Skeletal muscle tissue (tissue), 4 donors: ENCODE data around the gene RNF31. TPM values are rescaled to one million over a fixed set of nuclear protein-coding genes. Genes with fewer than 3 reads are reported as not detected.
"Not testable (repeated sequence)": the region's sequence is repeated elsewhere in the genome, so short reads cannot be mapped to it uniquely, and the experiment has no call there.

Experiments used
- H3K27ac ChIP-seq: one replicate; pipeline ENCODE4 v1.7.0; 2013; ENCODE audit warnings: mild to moderate bottlenecking, low read depth, low read length, inconsistent platforms
- H3K27me3 ChIP-seq, 3 donors: one replicate each; pipeline ENCODE4 v1.7.0; 2013; ENCODE audit warnings: low read length in 3 of 3; ENCODE audit not compliant: control insufficient read depth in 3 of 3, insufficient read depth in 3 of 3
- H3K36me3 ChIP-seq, 3 donors: one replicate each; pipeline ENCODE4 v1.7.0; 2013; ENCODE audit warnings: low read length in 3 of 3; ENCODE audit not compliant: control insufficient read depth in 3 of 3, insufficient read depth in 3 of 3
- H3K4me1 ChIP-seq, 3 donors: one replicate each; pipeline ENCODE4 v1.7.0; 2013; ENCODE audit warnings: low read length in 3 of 3, mild to moderate bottlenecking in 3 of 3; ENCODE audit not compliant: control insufficient read depth in 3 of 3, insufficient read depth in 3 of 3
- H3K4me3 ChIP-seq, 3 donors: one replicate each; pipeline ENCODE4 v1.7.0; 2013; ENCODE audit warnings: low read length in 3 of 3
- H3K9ac ChIP-seq, 3 donors: one replicate each; pipeline ENCODE4 v1.7.0; 2013; ENCODE audit warnings: low read length in 3 of 3, mild to moderate bottlenecking in 3 of 3, moderate library complexity in 2 of 3, low read depth in 1 of 3
- H3K9me3 ChIP-seq, 3 donors: one replicate each; pipeline ENCODE4 v1.7.0; 2013; ENCODE audit warnings: low read length in 3 of 3; ENCODE audit not compliant: control insufficient read depth in 3 of 3
- total RNA-seq: library from RNA; depleted of rRNA; stranded (reverse); fragments of >200 nt; gene quantifications from one replicate; pipeline ENCODE4 v1.2.3, GENCODE V29; 2014
- donor health status: Osteomylitis.

Gene RNF31
- total RNA-seq, result 33.4 TPM

DNA sequence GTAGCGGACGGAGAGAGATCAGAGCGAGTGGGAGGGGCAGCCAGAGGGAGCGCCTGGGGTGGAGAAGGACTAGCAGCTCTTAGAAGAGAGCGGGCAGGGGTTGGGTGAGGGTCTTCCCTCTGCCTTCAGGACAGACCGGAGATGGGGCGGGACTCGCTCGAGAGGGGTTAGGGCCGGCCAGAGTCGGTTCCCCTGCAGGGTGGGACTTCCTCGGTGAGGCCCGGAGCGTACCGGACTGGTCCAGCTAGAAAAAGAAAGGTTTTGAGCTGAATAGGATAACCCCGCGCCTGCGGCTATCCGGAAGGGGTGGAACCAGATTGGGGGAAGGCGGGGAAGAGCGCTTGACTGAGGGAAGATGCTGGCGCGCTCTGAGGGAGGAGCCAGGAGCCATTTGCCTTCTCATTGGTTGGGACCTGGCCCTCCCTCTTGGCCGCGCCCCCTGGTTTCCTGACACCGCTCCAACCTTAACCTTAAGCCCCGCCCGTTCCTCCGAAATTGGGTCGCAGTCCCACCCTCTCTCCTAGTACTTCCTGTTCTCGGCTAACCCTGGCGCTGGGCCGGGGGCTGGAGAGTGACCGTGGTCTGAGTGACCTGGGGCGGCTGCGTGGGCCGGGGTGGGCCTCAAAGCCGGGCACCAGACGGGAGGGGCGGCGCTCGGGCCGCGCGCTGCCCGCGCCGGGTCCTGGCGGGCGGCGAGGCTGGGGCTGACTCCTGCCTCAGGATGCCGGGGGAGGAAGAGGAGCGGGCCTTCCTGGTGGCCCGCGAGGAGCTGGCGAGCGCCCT, at the start of gene RNF31:
TSS of gene RNF31 (plus strand) at position 521 of the 783 bp plus-strand sequence. CDS start at position 722, 201 bp downstream.
- peaks cover 33 to 48% (median 36%) of the 10 kb centered on the region in 3 donors for H3K36me3 ChIP-seq
- peaks cover 31 to 52% (median 31%) of the 10 kb centered on the region in 3 donors for H3K4me1 ChIP-seq
- peak within 1 kb of the TSS; percentile 90 to 96 (median 91) for H3K9ac ChIP-seq
- peak within 1 kb of the TSS; percentile 90 to 97 (median 94) for H3K4me3 ChIP-seq
- H3K9me3 ChIP-seq, result no peaks in the 10 kb centered on the region
- H3K27ac ChIP-seq, result peak within 1 kb of the TSS; percentile 90
- H3K27me3 ChIP-seq, result no peaks in the 10 kb centered on the region

- no peaks in the 10 kb centered on the region for H3K27me3 ChIP-seq
- H3K9ac ChIP-seq, result no peak overlapping the region
- no peak overlapping the region for H3K27ac ChIP-seq
- H3K4me1 ChIP-seq, result peaks cover 13 to 28% (median 20%) of the 10 kb centered on the region in 3 donors
- no peaks in the 10 kb centered on the region for H3K9me3 ChIP-seq
- peaks cover 0 to 3% (median 0%) of the 10 kb centered on the region in 3 donors for H3K36me3 ChIP-seq
- no peak overlapping the region for H3K4me3 ChIP-seq
Observed at GRCh38 chr14:24098229-24098926, 48.9 kb upstream of the RNF31 start.

- Histone ChIP-seq H3K36me3 (peaks cover 0 to 3% (median 3%) of the 10 kb centered on the region in 3 donors), H3K4me1 (peaks cover 9 to 21% (median 16%) of the 10 kb centered on the region in 3 donors), H3K27ac (no peak overlapping the region), H3K27me3 (no peaks in the 10 kb centered on the region), H3K4me3 (no peak overlapping the region), H3K9ac (no peak overlapping the region), H3K9me3 (no peaks in the 10 kb centered on the region)
Observed at GRCh38 chr14:24098927-24099813, 48.1 kb upstream of the RNF31 start.

GRCh38 chr14:24100197-24100981, 46.9 kb upstream of the RNF31 start:
- Histone ChIP-seq H3K27ac (no peak overlapping the region), H3K27me3 (no peaks in the 10 kb centered on the region), H3K9ac (no peak overlapping the region), H3K36me3 (peaks cover 0 to 3% (median 3%) of the 10 kb centered on the region in 3 donors), H3K9me3 (no peaks in the 10 kb centered on the region), H3K4me3 (no peak overlapping the region), H3K4me1 (peaks cover 0 to 9% (median 6%) of the 10 kb centered on the region in 3 donors)

DNA sequence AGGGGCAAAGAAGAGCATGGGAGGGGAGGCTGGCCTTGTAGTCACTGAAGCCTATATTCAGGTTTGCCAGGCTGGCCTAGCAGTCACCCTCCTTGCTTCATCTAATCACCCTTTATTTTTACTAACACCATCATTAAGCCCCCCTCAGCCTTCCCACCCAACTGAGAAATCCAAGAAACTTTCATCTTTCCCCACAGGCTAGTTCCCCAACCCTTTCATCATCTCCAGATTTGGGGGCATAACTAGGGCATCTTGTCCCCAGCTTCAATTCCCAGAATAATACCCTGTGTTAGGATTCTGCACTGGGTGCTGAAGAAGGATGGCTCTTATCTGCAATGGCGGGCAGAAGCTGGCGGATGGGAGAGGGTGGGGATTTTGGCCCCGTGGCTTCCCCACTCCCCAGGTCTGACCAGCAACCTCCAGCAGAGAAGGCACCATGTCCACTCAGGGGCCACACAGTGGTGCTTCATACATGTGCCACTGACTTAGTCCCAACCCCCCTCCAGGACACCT, 46.3 kb upstream of the RNF31 start:
- Histone ChIP-seq H3K36me3 (peaks cover 0 to 3% (median 3%) of the 10 kb centered on the region in 3 donors), H3K27me3 (no peaks in the 10 kb centered on the region)

GRCh38 chr14:24102357-24103048, 44.8 kb upstream of the RNF31 start:
- H3K27ac ChIP-seq, result no peak overlapping the region
- no peaks in the 10 kb centered on the region for H3K9me3 ChIP-seq
- H3K9ac ChIP-seq, result no peak overlapping the region
- no peak overlapping the region for H3K4me3 ChIP-seq
- peaks cover 0 to 3% (median 3%) of the 10 kb centered on the region in 3 donors for H3K36me3 ChIP-seq
- no peaks in the 10 kb centered on the region for H3K27me3 ChIP-seq
- H3K4me1 ChIP-seq, result peaks cover 0 to 5% (median 2%) of the 10 kb centered on the region in 3 donors

More for the DNA sequence above, 46.3 kb upstream of the RNF31 start:
- no peak overlapping the region for H3K9ac ChIP-seq
- no peak overlapping the region for H3K27ac ChIP-seq
- H3K4me3 ChIP-seq, result no peak overlapping the region
- peaks cover 0 to 5% (median 2%) of the 10 kb centered on the region in 3 donors for H3K4me1 ChIP-seq
- H3K9me3 ChIP-seq, result no peaks in the 10 kb centered on the region

DNA sequence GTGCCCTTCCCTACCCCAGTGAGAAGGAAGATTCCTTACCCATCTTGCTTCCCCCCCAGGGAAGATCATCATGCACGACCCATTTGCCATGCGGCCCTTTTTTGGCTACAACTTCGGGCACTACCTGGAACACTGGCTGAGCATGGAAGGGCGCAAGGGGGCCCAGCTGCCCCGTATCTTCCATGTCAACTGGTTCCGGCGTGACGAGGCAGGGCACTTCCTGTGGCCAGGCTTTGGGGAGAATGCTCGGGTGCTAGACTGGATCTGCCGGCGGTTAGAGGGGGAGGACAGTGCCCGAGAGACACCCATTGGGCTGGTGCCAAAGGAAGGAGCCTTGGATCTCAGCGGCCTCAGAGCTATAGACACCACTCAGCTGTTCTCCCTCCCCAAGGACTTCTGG, 43.8 kb upstream of the RNF31 start:
- Histone ChIP-seq H3K36me3 (peaks cover 0 to 3% (median 3%) of the 10 kb centered on the region in 3 donors), H3K4me3 (no peak overlapping the region), H3K4me1 (peaks cover 0 to 5% (median 2%) of the 10 kb centered on the region in 3 donors), H3K9me3 (no peaks in the 10 kb centered on the region), H3K27me3 (no peaks in the 10 kb centered on the region), H3K27ac (no peak overlapping the region), H3K9ac (no peak overlapping the region)

DNA sequence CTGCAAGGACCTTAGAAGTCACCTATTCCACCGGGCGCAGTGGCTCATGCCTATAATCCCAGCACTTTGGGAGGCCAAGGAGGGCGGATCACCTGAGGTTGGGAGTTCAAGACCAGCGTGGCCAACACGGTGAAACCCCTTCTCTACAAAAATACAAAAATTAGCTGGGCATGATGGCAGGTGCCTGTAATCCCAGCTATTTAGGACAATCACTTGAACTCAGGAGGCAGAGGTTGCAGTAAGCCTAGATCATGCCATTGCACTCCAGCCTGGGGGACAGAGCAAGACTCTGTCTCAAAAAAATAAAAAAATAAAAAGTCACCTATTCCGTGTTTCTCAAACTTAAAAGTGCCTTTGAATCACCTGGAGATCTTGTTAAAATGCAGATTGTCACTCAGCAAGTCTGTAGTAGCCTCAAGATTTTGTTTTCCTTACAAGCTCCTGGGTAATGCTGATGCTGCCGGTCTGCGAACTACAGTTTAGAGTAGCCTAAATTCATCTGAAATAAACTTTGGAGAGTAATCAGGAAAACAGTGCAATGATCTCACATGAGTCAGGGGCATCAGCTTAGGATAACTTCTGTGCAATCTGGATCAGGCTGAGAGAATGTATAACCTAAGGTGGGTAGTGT, 41.6 kb upstream of the RNF31 start:
- not testable (repeated sequence) for H3K27ac ChIP-seq, H3K9ac ChIP-seq, H3K4me1 ChIP-seq, H3K27me3 ChIP-seq, H3K36me3 ChIP-seq, H3K9me3 ChIP-seq, H3K4me3 ChIP-seq
